WTC11 (cell line): ENCODE measurements around the gene GGT1. TPM values are rescaled to one million over a fixed set of nuclear protein-coding genes. Genes with fewer than 3 reads are reported as not detected.
A peak's percentile ranks its signal among the peaks of the same experiment; 100 is the strongest.
"Not testable (repeated sequence)": the region's sequence is repeated elsewhere in the genome, so short reads cannot be mapped to it uniquely, and the experiment has no call there.

Experiments used
- ATAC-seq: fragments of 200-7000 bp; cut with Tn5 transposase; 2 replicates; pipeline ENCODE4 v1.10.0; 2021; ENCODE audit warnings: mild to moderate bottlenecking, moderate library complexity
- Bru-seq: library from RNA; stranded (reverse); fragments of 400-500 nt; gene quantifications from one replicate; lab custom pipeline; 2021; lab: Mats Ljungman, UMichigan
- CTCF ChIA-PET: fragments of 300-600 bp; sonication (Branson Sonifier 250); formaldehyde crosslinking; loops from one replicate; lab custom pipeline; 2021; ENCODE audit warnings: antibody characterized with exemption; lab: Charles Lee
- POLR2A ChIA-PET: fragments of 350-600 bp; sonication (Branson Sonifier 250); formaldehyde crosslinking; loops from one replicate; lab custom pipeline; 2021; ENCODE audit warnings: antibody characterized with exemption; lab: Charles Lee
- DNase-seq: peaks from one replicate; pipeline ENCODE4 v3.0.0; 2021; ENCODE audit warnings: low spot score
- H3K27ac Mint-ChIP-seq: 2 replicates; pipeline ENCODE4 v1.8.0; 2021; ENCODE audit warnings: mixed read lengths
- H3K27me3 Mint-ChIP-seq: 2 replicates; pipeline ENCODE4 v1.8.0; 2021; ENCODE audit warnings: low read depth, mild to moderate bottlenecking, moderate library complexity, mixed read lengths
- H3K36me3 Mint-ChIP-seq: 2 replicates; pipeline ENCODE4 v1.8.0; 2021; ENCODE audit warnings: mixed read lengths
- H3K4me1 Mint-ChIP-seq: 2 replicates; pipeline ENCODE4 v1.8.0; 2022; ENCODE audit warnings: mixed read lengths
- H3K4me3 Mint-ChIP-seq: 2 replicates; pipeline ENCODE4 v1.8.0; 2021; ENCODE audit warnings: mild to moderate bottlenecking, moderate library complexity, mixed read lengths
- H3K9me3 Mint-ChIP-seq: 2 replicates; pipeline ENCODE4 v1.8.0; 2021; ENCODE audit warnings: mixed read lengths
- ESRRA ChIP-seq: sonication (generic); formaldehyde crosslinking; IDR thresholded peaks from 2 replicates; pipeline ENCODE4 v1.8.1; 2022; ENCODE audit warnings: mild to moderate bottlenecking, missing genetic modification reagents, borderline replicate concordance
- FOXK1 ChIP-seq: sonication (generic); formaldehyde crosslinking; IDR thresholded peaks from 2 replicates; pipeline ENCODE4 v1.8.0; 2022; ENCODE audit warnings: mild to moderate bottlenecking, moderate library complexity, missing genetic modification reagents
- FOXP1 ChIP-seq: sonication (generic); formaldehyde crosslinking; IDR thresholded peaks from 2 replicates; pipeline ENCODE4 v1.8.0; 2022; ENCODE audit warnings: missing genetic modification reagents, mild to moderate bottlenecking, moderate library complexity, borderline replicate concordance
- GABPB1 ChIP-seq: sonication (generic); formaldehyde crosslinking; IDR thresholded peaks from 2 replicates; pipeline ENCODE4 v1.8.1; 2023; ENCODE audit warnings: mild to moderate bottlenecking, missing genetic modification reagents
- GTF2I ChIP-seq: fragments of 250-450 bp; sonication (Bioruptor Pico); conservative IDR thresholded peaks from 2 replicates; pipeline ENCODE4 v1.4.0; 2021; ENCODE audit warnings: mild to moderate bottlenecking
- JAZF1 ChIP-seq: fragments of 250-450 bp; sonication (Bioruptor Pico); IDR thresholded peaks from 2 replicates; pipeline ENCODE4 v1.9.0; 2021; ENCODE audit warnings: moderate library complexity, mild to moderate bottlenecking, inconsistent platforms
- MXD4 ChIP-seq: fragments of 250-450 bp; sonication (Bioruptor Pico); IDR thresholded peaks from 2 replicates; pipeline ENCODE4 v1.8.0; 2021; ENCODE audit warnings: mild to moderate bottlenecking, moderate library complexity, borderline replicate concordance
- PREB ChIP-seq: sonication (generic); formaldehyde crosslinking; IDR thresholded peaks from 2 replicates; pipeline ENCODE4 v1.8.1; 2022; ENCODE audit warnings: mild to moderate bottlenecking, missing genetic modification reagents, moderate library complexity, borderline replicate concordance
- SP1 ChIP-seq: sonication (generic); formaldehyde crosslinking; conservative IDR thresholded peaks from 2 replicates; pipeline ENCODE4 v1.8.1; 2022; ENCODE audit warnings: missing genetic modification reagents
- ZNF425 ChIP-seq: fragments of 250-450 bp; sonication (Bioruptor Pico); conservative IDR thresholded peaks from 2 replicates; pipeline ENCODE4 v1.9.0; 2021; ENCODE audit warnings: mild to moderate bottlenecking
- long read RNA-seq, 3 experiments: library from RNA in 1 of 3; library from capped mRNA in 1 of 3; library from polyadenylated mRNA in 1 of 3; unstranded in 2 of 3; stranded (forward) in 1 of 3; transcript quantifications; one replicate each; pipeline ENCODE4 v2.0.0, GENCODE V29; 2021
- total RNA-seq: library from RNA; stranded (reverse); gene quantifications from 3 replicates; pipeline ENCODE4 v1.2.3, GENCODE V29; 2021
- TF ChIP-seq, protein P1 (sequence below): sonication (generic); formaldehyde crosslinking; IDR thresholded peaks from 2 replicates; pipeline ENCODE4 v1.8.1; 2023; ENCODE audit warnings: mild to moderate bottlenecking, missing genetic modification reagents
- TF ChIP-seq, protein P2 (sequence below): sonication (generic); formaldehyde crosslinking; IDR thresholded peaks from 2 replicates; pipeline ENCODE4 v1.8.1; 2023; ENCODE audit warnings: mild to moderate bottlenecking, missing genetic modification reagents, moderate library complexity
- TF ChIP-seq, protein P3 (sequence below): sonication (generic); formaldehyde crosslinking; IDR thresholded peaks from 2 replicates; pipeline ENCODE4 v1.8.1; 2022; ENCODE audit warnings: mild to moderate bottlenecking, moderate library complexity, missing genetic modification reagents
- TF ChIP-seq, protein P4 (sequence below): sonication (generic); formaldehyde crosslinking; IDR thresholded peaks from 2 replicates; pipeline ENCODE4 v1.8.1; 2023; ENCODE audit warnings: mild to moderate bottlenecking, moderate library complexity, missing genetic modification reagents
- TF ChIP-seq, protein P5 (sequence below): fragments of 250-450 bp; sonication (Bioruptor Pico); IDR thresholded peaks from 2 replicates; pipeline ENCODE4 v2.1.2; 2022; ENCODE audit warnings: mild to moderate bottlenecking, moderate library complexity

The GGT1 gene
- 33.7 to 41.3 TPM (median 38.8 TPM) in 3 replicates for total RNA-seq
- percentile 38 among the genes with signal in this experiment for Bru-seq, nascent RNA
- long read RNA-seq, experiment 1, partial matches to known transcripts: 7 of 94 reads
- long read RNA-seq, experiment 1, other reads (novel, unspliced or antisense): 83 of 94 reads
- long read RNA-seq, experiment 2, partial matches to known transcripts: 10 of 32 reads
- long read RNA-seq, experiment 2, other reads (novel, unspliced or antisense): 20 of 32 reads
- long read RNA-seq, experiment 3, partial matches to known transcripts: 9 of 29 reads
- long read RNA-seq, experiment 3, other reads (novel, unspliced or antisense): 20 of 29 reads

GRCh38 chr22:24602847-24603769 is at the start of gene GGT1:
Gene GGT1 (plus strand): TSS chr22:24603193. CDS start chr22:24611082, 7,889 bp downstream.
- TF ChIP-seq, protein P1, sequence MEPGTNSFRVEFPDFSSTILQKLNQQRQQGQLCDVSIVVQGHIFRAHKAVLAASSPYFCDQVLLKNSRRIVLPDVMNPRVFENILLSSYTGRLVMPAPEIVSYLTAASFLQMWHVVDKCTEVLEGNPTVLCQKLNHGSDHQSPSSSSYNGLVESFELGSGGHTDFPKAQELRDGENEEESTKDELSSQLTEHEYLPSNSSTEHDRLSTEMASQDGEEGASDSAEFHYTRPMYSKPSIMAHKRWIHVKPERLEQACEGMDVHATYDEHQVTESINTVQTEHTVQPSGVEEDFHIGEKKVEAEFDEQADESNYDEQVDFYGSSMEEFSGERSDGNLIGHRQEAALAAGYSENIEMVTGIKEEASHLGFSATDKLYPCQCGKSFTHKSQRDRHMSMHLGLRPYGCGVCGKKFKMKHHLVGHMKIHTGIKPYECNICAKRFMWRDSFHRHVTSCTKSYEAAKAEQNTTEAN: 0 out of 2 replicates have a peak, but pooled peaks have one; percentile 44
- TF ChIP-seq GTF2I: peak; percentile 86
- peak; percentile 51; the same call in 1 of the 2 replicates for TF ChIP-seq SP1 (CRISPR knock-in tag)
- TF ChIP-seq, all 79 proteins: peak for 3; not testable (repeated sequence) for 76

GRCh38 chr22:24553597-24554312 is 49.2 kb upstream of the GGT1 start:
- Mint-ChIP-seq H3K4me1 (peaks cover 31% of the 10 kb centered on the region), H3K9me3 (no peaks in the 10 kb centered on the region), H3K27ac (peak overlapping the region; percentile 87), H3K36me3 (peaks cover 22% of the 10 kb centered on the region), H3K27me3 (no peaks in the 10 kb centered on the region), H3K4me3 (peak overlapping the region; percentile 97)
- DNase-seq: no peak
- no peak for ATAC-seq
- TF ChIP-seq PREB (CRISPR knock-in tag): no peak
- no peak for TF ChIP-seq MXD4 (CRISPR knock-in tag)
- no peak for TF ChIP-seq ZNF425
- no peak for TF ChIP-seq FOXP1 (CRISPR knock-in tag)
- TF ChIP-seq, protein P2, sequence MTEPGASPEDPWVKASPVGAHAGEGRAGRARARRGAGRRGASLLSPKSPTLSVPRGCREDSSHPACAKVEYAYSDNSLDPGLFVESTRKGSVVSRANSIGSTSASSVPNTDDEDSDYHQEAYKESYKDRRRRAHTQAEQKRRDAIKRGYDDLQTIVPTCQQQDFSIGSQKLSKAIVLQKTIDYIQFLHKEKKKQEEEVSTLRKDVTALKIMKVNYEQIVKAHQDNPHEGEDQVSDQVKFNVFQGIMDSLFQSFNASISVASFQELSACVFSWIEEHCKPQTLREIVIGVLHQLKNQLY: no peak
- TF ChIP-seq FOXK1 (CRISPR knock-in tag): no peak
- TF ChIP-seq, protein P3, sequence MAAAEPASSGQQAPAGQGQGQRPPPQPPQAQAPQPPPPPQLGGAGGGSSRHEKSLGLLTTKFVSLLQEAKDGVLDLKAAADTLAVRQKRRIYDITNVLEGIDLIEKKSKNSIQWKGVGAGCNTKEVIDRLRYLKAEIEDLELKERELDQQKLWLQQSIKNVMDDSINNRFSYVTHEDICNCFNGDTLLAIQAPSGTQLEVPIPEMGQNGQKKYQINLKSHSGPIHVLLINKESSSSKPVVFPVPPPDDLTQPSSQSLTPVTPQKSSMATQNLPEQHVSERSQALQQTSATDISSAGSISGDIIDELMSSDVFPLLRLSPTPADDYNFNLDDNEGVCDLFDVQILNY (CRISPR knock-in tag): no peak
- TF ChIP-seq, protein P4, sequence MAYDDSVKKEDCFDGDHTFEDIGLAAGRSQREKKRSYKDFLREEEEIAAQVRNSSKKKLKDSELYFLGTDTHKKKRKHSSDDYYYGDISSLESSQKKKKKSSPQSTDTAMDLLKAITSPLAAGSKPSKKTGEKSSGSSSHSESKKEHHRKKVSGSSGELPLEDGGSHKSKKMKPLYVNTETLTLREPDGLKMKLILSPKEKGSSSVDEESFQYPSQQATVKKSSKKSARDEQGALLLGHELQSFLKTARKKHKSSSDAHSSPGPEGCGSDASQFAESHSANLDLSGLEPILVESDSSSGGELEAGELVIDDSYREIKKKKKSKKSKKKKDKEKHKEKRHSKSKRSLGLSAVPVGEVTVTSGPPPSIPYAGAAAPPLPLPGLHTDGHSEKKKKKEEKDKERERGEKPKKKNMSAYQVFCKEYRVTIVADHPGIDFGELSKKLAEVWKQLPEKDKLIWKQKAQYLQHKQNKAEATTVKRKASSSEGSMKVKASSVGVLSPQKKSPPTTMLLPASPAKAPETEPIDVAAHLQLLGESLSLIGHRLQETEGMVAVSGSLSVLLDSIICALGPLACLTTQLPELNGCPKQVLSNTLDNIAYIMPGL: no peak
- no peak for TF ChIP-seq ESRRA (CRISPR knock-in tag)
- no peak for TF ChIP-seq GABPB1
- no peak for TF ChIP-seq JAZF1 (CRISPR knock-in tag)
- TF ChIP-seq, protein P5, sequence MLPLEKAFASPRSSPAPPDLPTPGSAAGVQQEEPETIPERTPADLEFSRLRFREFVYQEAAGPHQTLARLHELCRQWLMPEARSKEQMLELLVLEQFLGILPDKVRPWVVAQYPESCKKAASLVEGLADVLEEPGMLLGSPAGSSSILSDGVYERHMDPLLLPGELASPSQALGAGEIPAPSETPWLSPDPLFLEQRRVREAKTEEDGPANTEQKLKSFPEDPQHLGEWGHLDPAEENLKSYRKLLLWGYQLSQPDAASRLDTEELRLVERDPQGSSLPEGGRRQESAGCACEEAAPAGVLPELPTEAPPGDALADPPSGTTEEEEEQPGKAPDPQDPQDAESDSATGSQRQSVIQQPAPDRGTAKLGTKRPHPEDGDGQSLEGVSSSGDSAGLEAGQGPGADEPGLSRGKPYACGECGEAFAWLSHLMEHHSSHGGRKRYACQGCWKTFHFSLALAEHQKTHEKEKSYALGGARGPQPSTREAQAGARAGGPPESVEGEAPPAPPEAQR (CRISPR knock-in tag): no peak
- CTCF ChIA-PET: interaction anchor here (2.3 kb wide), 1 partner anchor 50 kb away, joined by 7 read pairs; the partner anchor contains the start of gene GGT1
- POLR2A ChIA-PET: no interaction called here

More at GRCh38 chr22:24602847-24603769, at the start of gene GGT1:
- DNase-seq: peak; percentile 62
- CTCF ChIA-PET: interaction anchor here (1.0 to 2.1 kb wide), 2 partner anchors 48 to 182 kb away, joined by 6 to 7 read pairs; partner anchors contain the start of genes GUCD1 and SNRPD3
- Mint-ChIP-seq H3K27ac (peak within 1 kb of the TSS; percentile 98), H3K4me1 (peaks cover 34% of the 10 kb centered on the region), H3K4me3 (peak within 1 kb of the TSS; percentile 64)
- H3K9me3 Mint-ChIP-seq, POLR2A ChIA-PET, H3K27me3 Mint-ChIP-seq, H3K36me3 Mint-ChIP-seq: not testable (repeated sequence)
- ATAC-seq: peak; percentile 35
